ENCODE data around the gene UFL1.
"Not testable (repeated sequence)": the region's sequence is repeated elsewhere in the genome, so short reads cannot be mapped to it uniquely, and the experiment has no call there.

Gene UFL1

DNA sequence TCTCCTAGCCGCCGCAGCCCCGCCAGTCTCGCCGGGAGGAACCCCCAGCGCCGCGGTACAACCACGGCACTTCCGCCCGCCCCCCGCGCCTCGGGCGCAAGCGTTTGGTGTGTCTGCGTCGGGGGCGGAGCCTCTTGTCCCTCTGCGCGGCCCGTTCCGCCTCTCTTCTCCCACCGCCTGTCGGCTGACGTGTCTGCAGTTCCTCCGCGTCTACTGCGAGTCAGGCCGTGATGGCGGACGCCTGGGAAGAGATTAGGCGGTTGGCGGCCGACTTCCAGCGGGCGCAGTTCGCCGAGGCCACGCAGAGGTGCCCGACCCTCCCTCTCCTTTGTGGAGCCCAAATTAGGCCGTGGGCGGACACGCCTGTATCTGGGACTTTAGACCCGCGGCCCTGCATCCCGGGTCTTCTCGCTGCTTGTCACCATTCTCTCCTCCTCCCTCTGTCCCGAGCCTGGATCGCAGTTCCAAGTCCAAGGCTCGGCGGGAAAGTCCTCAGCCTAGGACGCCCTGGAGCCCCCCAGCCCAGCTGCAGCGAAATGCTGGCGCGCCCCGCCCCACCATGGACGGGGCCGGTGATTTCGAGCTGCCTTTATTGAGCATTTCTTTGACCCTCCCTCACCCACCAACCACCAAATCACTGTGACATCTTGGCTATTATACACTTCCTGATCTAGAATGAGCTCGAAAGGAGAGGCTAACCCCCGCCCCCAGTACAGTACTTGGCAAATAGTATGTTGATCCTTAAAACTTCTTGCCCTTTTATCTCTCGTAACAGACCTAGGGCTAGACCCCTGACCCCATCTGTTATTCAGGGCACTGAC, at the start of gene UFL1:
Gene UFL1 (plus strand): TSS at position 163 of the 821 bp plus-strand sequence. CDS start 68 bp downstream, at position 231.
- H3K27ac ChIP-seq, result peak within 1 kb of the TSS; percentile 96

DNA sequence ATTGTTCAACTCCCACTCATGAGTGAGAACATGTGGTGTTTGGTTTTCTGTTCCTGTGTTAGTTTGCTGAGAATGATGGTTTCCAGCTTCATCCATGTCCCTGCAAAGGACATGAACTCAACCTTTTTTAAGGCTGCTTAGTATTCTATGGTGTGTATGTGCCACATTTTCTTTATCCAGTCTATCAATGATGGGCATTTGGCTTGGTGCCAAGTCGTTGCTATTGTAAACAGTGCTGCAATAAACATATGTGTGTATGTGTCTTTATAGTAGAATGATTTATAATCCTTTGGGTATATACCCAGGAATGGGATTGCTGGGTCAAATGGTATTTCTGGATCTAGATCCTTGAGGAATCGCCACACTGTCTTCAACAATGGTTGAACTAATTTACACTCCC, 49.3 kb upstream of the UFL1 start:
- H3K27ac ChIP-seq, result not testable (repeated sequence)

More for the DNA sequence above, at the start of gene UFL1:
- TF ChIP-seq ZFX (IDR thresholded peaks at IDR 0.05), result peak; percentile 80
- TF ChIP-seq, protein P1, sequence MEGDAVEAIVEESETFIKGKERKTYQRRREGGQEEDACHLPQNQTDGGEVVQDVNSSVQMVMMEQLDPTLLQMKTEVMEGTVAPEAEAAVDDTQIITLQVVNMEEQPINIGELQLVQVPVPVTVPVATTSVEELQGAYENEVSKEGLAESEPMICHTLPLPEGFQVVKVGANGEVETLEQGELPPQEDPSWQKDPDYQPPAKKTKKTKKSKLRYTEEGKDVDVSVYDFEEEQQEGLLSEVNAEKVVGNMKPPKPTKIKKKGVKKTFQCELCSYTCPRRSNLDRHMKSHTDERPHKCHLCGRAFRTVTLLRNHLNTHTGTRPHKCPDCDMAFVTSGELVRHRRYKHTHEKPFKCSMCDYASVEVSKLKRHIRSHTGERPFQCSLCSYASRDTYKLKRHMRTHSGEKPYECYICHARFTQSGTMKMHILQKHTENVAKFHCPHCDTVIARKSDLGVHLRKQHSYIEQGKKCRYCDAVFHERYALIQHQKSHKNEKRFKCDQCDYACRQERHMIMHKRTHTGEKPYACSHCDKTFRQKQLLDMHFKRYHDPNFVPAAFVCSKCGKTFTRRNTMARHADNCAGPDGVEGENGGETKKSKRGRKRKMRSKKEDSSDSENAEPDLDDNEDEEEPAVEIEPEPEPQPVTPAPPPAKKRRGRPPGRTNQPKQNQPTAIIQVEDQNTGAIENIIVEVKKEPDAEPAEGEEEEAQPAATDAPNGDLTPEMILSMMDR (conservative IDR thresholded peaks at IDR 0.05), result no peak

DNA sequence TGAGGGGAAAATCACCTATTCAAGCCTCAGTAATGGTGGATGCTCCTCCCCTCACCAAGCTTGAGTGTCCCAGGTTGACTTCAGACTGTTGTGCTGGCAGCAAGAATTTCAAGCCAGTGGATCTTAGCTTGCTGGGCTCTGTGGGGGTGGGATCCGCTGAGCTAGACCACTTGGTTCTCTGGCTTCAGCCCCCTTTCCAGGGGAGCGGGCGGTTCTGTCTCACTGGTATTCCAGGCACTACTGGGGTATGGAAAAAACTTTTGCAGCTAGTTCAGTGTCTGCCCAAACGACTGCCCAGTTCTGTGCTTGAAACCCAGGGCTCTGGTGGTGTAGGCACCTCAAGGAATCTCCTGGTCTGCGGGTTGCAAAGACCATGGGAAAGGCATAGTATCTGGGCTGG, 42.9 kb upstream of the UFL1 start:
- H3K27ac ChIP-seq, result no peak overlapping the region
- TF ChIP-seq ZFX (IDR thresholded peaks at IDR 0.05), result no peak

DNA sequence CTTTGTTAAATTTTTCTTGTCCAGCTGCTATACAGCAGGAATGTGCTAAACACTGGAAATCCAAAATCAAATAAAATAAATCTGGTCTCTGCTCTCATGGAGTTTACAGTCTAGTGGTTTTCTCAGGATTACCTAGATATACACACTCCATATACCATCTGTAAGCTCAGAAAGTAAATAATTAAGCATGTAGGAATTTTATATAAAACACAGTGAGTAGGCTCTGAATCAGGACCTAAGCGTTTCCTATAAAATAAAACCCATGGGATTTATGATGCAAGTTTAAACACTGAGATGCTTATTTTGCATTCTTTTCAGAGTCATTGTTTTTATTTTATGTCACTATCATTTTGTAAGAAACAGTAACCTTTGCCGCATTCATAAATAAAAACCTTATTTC, 29.7 kb upstream of the UFL1 start:
- TF ChIP-seq, protein P1 (conservative IDR thresholded peaks at IDR 0.05), result no peak
- no peak for TF ChIP-seq ZFX (IDR thresholded peaks at IDR 0.05)
- H3K27ac ChIP-seq, result no peak overlapping the region

DNA sequence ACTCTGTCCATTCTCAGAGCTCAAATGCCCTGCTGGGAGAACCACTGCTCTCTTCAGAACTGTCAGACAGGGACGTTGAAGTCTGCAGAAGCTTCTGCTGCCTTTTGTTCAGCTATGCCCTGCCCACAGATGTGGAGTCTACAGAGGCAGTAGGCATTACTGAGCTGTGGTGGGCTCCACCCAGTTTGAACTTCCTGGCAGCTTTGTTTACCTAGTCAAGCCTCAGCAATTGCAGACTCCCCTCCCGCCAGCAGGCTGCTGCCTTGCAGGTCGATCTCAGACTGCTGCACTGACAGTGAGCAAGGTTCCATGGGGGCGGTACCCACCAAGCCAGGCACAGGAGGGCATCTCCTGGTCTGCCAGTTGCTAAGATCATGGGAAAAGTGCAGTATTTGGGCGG, 21.8 kb upstream of the UFL1 start:
- TF ChIP-seq, protein P1 (conservative IDR thresholded peaks at IDR 0.05), result no peak
- TF ChIP-seq ZFX (IDR thresholded peaks at IDR 0.05), result no peak
- H3K27ac ChIP-seq, result no peak overlapping the region

DNA sequence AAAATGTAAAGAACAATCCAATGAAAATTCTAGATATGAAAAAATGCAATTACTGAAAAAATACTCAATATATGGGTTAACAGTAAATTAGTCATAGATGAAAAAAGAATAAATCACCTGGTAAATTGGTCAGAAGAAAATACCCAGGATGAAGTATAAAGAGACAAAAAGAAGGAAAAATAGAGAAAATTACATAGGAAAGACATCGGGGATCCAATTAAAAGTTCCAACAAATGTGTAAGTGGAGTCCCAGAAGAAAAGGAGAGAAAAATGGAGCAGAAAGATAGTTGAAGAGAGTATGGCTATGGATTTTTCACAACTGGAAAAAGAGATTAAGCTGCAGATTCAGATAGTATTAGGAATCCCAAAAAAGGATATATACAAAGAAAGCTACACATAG, 18.7 kb upstream of the UFL1 start:
- TF ChIP-seq, protein P1 (conservative IDR thresholded peaks at IDR 0.05), result no peak
- no peak for TF ChIP-seq ZFX (IDR thresholded peaks at IDR 0.05)
- H3K27ac ChIP-seq, result no peak overlapping the region

DNA sequence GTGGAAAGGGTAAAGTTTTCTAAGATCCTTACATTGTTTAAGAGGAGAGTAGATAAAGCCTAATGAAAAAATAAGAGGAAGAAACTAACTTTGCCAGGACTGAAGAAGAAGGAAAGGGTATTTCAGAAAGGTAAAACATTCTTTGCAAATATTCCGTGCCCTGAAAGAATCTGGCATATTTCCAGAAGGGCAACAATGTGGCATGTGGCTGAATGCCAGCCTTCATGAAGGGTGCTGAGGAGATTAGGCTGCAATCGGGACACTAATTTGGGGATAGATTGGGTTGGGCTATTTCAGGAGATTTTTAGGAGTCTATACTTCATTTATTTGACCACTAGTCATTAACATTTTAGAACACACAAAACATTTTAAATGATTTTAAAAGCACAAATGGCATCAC, 16.2 kb upstream of the UFL1 start:
- TF ChIP-seq, protein P1 (conservative IDR thresholded peaks at IDR 0.05), result no peak
- TF ChIP-seq ZFX (IDR thresholded peaks at IDR 0.05), result no peak

DNA sequence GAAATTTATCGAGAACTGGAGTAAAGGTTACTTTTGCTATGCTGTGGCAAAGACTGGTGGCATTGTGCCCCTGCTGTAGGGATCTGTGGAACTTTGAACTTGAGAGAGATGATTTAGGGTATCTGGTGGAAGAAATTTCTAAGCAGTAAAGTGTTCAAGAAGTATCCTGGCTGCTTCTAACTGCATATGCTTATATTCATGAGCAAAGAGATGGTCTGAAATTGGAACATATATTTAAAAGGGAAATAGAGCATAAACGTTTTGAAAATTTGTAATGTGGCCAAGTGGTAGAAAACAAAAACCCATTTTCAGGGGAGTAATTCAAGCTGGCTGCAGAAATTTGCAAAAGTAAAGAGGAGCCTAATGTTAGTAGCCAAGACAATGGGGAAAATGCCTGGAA, 12.3 kb upstream of the UFL1 start:
- H3K27ac ChIP-seq, result no peak overlapping the region
- no peak for TF ChIP-seq ZFX (IDR thresholded peaks at IDR 0.05)
- TF ChIP-seq, protein P1 (conservative IDR thresholded peaks at IDR 0.05), result no peak

More for the DNA sequence above, 16.2 kb upstream of the UFL1 start:
- no peak overlapping the region for H3K27ac ChIP-seq
